ENCODE measurements around the gene IGFBPL1.
A peak's percentile ranks its signal among the peaks of the same experiment; 100 is the strongest.

Gene IGFBPL1

GRCh38 chr9:38395653-38396370, 28.4 kb downstream of the IGFBPL1 start:
- DNase-seq (ENCODE audit: low read depth) = no peak

GRCh38 chr9:38394416-38394815, 29.8 kb downstream of the IGFBPL1 start:
- DNase-seq (ENCODE audit: low read depth) = no peak

GRCh38 chr9:38393128-38393796, 31.0 kb downstream of the IGFBPL1 start:
- DNase-seq (ENCODE audit: low read depth) = peak; percentile 23

- peak; percentile 91 for DNase-seq (ENCODE audit: low read depth)
Measured at GRCh38 chr9:38392235-38393127, 31.8 kb downstream of the IGFBPL1 start, which contains the start of gene ALDH1B1. TSS of gene ALDH1B1 (plus strand) at chr9:38392702. CDS start at chr9:38395749, 3,047 bp downstream.

DNA sequence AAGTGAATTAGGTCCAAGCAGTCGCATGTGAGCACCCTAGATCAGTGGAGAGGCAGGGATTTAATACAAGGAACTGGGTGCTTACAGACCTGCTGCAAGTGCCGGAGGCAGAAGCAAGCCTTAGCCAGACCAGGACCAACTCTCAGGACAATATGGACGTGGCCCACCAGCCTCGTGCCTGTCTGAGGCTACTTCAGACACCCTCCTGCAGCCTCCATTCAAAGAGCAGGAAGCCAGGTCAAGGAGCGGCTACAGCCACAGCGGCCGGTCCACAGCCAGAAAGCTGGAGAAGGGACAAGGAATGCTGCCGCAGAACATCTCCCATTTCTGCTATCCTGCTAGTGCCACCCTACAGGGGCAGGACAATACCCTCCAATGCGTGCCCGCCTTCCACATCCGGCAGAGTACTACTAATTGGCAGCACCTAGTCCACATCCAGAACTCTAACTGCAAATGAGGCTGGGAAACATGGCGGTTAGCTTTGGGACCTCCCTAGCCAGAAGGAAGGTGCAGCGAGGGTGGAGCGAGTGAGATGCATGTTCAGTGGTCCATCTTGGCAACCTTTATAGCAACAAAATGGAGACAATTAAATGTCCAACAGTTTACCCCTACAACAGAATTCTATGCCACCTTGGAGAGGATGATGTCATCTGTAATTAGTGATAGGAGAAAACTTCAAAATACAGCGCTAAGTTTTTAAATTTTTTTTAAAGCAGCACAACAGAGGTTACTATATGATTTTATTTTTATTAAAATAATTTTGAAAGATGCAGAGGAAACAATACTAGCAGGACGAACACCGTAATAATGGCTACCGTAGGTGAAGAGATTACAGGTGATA, 32.8 kb downstream of the IGFBPL1 start:
- DNase-seq (ENCODE audit: low read depth) = no peak

DNA sequence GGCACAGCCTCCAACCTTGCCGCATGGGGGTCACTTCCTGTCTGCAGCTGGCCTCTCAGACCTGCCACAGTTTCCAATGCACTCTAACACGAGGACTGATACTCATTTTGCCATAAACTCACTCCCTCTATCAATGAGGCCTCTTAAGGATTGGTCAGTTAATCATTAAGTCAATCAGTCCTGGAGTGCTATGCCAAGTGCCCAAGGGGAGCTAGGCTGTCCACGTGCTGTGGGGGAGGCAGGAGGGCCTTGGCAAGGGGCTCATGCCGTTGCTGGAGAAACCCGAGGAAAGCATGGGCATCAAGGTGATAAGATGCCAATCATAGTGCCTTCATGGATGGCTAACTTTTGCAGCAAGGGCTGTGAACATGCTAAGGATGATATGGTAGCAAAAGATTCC, 33.4 kb downstream of the IGFBPL1 start:
- no peak for DNase-seq (ENCODE audit: low read depth)

DNA sequence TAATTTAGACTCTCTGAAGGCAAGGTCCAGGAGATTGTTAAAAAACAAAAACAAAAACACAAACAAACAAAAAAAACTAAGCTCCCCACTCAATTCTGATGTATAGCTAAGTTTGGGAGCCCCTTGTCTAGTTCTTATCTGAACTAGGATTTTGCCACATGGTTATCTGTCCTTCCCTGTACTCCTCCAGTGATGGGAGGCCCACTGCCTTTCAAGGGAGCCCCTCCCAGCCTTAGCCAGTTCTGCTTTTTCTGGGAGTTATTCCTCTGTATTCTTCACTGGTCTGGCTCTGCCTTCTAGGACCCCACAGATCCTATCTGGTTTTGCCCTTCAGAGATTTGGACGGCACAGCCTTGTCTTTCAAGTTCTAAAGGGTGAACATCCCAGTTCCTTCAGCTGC, 33.8 kb downstream of the IGFBPL1 start:
- DNase-seq (ENCODE audit: low read depth) = no peak

- DNase-seq (ENCODE audit: low read depth) = no peak
Measured at GRCh38 chr9:38389313-38389712, 34.9 kb downstream of the IGFBPL1 start.

DNA sequence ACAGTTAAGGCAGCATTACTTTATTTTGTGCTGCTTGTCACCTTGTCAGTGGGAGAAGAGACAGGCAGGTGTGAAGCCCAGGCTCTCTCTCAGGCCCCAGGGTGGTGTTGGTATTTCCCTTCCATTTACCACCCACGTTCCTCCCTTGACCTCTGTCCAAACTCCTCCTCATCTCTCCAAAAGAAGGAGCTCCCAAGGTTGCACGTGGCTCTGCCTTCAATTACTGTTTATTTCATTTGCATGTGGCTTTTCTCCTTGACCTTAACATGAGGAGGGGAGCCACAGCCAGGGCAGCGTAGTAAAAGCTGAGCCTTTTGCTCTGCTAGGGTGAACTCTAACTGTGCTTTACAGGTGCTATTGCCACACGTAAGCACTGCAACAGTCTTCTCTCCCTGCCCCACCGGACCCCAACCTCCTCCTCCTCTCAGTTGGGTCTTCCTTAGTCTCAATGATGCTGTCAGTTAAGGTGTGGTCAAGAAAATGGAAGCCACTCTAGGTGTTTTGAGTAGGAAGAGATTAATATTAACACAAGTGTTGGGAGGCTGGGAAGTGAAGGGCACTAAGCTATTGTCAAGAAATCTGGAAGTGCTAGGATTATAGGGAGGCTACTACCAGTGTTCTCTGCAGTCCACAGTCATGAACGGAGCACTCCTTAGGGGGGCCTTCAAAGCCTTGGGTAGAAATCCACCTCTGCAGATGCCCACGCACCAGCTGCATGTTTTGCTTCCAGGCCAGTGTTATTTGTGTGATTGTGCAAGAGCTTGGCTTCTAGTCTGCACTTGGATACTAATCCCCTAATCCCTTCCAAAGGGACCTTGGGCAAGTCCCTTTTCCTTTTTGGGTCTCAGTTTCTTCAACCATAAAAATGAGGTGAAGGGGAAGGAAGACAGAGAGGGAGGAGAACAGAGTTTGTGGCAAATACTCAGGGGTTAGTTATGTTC, 35.7 kb downstream of the IGFBPL1 start:
- no peak for DNase-seq (ENCODE audit: low read depth)

- DNase-seq (ENCODE audit: low read depth) = no peak
Measured at GRCh38 chr9:38387751-38388150, 36.5 kb downstream of the IGFBPL1 start.

DNA sequence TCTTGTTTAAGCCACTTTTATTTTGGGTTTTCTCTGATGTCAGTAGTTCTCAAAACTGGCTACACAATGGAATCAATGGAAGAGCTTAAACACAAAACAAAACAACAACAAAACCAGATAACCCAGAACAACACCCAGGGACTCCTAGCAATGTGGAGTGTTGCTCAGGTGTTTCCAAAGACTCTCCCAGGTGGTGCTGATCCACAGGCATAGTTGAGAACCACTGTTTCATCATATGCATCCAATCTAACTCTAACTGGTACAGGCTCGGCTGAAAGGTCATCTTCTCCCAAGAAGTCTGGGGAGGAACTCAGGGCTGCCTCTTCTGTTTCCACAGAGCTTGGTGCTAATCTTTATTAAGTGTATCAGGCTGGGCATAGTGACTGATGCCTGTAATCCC, 37.2 kb downstream of the IGFBPL1 start:
- DNase-seq (ENCODE audit: low read depth) = no peak

GRCh38 chr9:38386319-38386895, 37.8 kb downstream of the IGFBPL1 start:
- DNase-seq (ENCODE audit: low read depth) = no peak

DNA sequence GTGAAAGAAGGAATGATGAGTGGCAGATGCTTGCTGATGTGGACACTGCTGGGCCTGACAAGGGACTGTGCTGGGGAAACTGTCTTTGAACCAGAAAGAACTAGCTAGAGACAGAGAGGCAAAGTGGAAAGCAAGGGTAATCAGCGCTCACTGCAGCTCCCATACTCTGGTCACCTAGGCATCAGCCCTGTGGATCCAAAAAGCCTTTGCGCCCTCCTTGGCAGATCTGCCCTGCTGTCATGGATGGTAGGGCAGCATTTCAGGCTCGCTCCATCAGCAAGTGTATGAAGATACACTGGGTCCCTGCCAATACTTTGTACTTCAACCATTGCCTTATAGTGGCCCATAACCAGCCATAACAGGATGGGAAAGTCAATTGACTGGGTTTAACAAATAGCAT, 38.4 kb downstream of the IGFBPL1 start:
- DNase-seq (ENCODE audit: low read depth) = no peak

GRCh38 chr9:38384990-38385848, 39.0 kb downstream of the IGFBPL1 start:
- no peak for DNase-seq (ENCODE audit: low read depth)

- no peak for DNase-seq (ENCODE audit: low read depth)
Measured at GRCh38 chr9:38382141-38382540, 42.1 kb downstream of the IGFBPL1 start.

DNA sequence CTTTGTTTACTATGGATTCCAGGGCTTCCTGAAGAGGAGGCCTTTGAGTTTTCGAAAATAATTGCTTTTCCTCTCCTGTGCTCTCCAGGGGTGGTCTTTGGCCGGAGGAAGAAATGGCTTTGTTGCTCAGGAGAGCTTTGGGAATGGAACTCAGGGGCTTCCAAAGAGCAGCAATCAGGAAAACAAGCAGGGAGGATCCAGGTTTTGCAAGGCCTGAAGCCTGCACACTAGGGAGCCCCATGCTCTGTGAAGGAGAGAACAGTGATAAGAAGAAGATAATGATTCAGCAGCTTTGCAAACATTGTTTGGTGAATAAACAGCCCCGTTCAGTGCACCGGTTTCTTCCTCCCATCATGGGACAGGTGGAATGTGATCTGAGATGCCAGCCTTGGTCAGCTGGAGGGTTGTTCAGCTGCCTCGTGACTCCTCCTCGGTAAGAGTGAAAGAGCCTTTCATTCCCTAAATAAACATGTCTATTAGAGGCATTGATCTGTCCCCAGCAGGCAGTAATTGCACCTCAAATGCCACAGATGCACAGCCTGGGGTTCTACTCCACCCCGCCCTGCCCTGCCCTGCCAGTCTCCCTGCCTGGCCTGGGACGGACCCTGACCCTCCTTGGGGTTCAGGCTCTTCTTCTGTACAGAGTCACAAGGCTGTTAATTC, 43.3 kb downstream of the IGFBPL1 start:
- no peak for DNase-seq (ENCODE audit: low read depth)

DNA sequence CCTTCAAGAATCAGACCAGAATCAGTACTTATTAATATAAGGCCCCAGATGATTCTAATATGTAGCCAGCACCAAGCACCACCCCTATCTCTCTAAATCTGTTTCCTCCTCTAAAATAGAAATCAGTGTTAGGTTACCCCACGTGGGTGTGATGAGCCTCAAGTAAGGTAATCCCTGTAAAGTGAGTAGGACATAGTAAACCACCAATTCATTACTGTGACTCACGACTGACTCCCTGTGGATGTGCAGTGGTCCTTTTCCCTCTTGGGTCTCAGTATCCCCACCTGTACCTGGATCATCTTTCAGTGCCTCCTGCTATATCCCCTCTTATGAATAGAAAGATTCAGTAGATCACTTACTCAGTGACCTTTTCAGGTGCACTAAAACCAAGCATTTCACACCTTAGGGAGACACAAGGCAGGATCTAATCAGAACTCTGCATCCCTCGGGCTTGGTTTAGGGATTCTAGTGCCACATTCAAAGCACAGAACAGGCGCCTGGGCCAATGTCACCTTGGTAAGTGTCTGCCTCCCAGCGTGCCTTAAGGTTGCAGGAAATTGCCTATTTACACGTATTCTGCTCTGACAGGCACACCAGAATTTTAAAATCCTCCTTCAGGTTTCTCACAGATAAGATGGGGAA, 43.9 kb downstream of the IGFBPL1 start:
- peak; percentile 17 for DNase-seq (ENCODE audit: low read depth)
